GM12874 (cell line): Measurements from ENCODE around the gene USH2A.

Experiments used
- CTCF ChIP-seq: IDR thresholded peaks from 2 replicates; pipeline ENCODE4 v1.5.1; 2011; ENCODE audit warnings: low read depth, mild to moderate bottlenecking, control low read depth, low read length, moderate library complexity; ENCODE audit not compliant: insufficient read depth

Gene USH2A

GRCh38 chr1:216270086-216270773, 153.0 kb downstream of the USH2A start:
- no peak for TF ChIP-seq CTCF

- no peak for TF ChIP-seq CTCF
Observed at GRCh38 chr1:216261631-216262030, 161.6 kb downstream of the USH2A start.

- no peak for TF ChIP-seq CTCF
Observed at GRCh38 chr1:216258856-216259255, 164.4 kb downstream of the USH2A start.

- no peak for TF ChIP-seq CTCF
Observed at GRCh38 chr1:216258386-216258785, 164.9 kb downstream of the USH2A start.

- no peak for TF ChIP-seq CTCF
Observed at GRCh38 chr1:216250861-216251260, 172.4 kb downstream of the USH2A start.

- no peak for TF ChIP-seq CTCF
Observed at GRCh38 chr1:216248628-216249027, 174.6 kb downstream of the USH2A start.

GRCh38 chr1:216247937-216248336, 175.3 kb downstream of the USH2A start:
- TF ChIP-seq CTCF, result no peak
